ENCODE data around the gene IRAK3.

- TF ChIP-seq, protein P1, sequence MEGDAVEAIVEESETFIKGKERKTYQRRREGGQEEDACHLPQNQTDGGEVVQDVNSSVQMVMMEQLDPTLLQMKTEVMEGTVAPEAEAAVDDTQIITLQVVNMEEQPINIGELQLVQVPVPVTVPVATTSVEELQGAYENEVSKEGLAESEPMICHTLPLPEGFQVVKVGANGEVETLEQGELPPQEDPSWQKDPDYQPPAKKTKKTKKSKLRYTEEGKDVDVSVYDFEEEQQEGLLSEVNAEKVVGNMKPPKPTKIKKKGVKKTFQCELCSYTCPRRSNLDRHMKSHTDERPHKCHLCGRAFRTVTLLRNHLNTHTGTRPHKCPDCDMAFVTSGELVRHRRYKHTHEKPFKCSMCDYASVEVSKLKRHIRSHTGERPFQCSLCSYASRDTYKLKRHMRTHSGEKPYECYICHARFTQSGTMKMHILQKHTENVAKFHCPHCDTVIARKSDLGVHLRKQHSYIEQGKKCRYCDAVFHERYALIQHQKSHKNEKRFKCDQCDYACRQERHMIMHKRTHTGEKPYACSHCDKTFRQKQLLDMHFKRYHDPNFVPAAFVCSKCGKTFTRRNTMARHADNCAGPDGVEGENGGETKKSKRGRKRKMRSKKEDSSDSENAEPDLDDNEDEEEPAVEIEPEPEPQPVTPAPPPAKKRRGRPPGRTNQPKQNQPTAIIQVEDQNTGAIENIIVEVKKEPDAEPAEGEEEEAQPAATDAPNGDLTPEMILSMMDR (IDR thresholded peaks at IDR 0.05; ENCODE audit: insufficient read depth, low read depth, low read length), result no peak
- TF ChIP-seq EZH2 (IDR thresholded peaks at IDR 0.05; ENCODE audit: insufficient read depth, low read length), result no peak
Measured at GRCh38 chr12:66247741-66248140, 58.7 kb downstream of the IRAK3 start.
